Measurements from ENCODE around the gene GPR137.

Gene GPR137

DNA sequence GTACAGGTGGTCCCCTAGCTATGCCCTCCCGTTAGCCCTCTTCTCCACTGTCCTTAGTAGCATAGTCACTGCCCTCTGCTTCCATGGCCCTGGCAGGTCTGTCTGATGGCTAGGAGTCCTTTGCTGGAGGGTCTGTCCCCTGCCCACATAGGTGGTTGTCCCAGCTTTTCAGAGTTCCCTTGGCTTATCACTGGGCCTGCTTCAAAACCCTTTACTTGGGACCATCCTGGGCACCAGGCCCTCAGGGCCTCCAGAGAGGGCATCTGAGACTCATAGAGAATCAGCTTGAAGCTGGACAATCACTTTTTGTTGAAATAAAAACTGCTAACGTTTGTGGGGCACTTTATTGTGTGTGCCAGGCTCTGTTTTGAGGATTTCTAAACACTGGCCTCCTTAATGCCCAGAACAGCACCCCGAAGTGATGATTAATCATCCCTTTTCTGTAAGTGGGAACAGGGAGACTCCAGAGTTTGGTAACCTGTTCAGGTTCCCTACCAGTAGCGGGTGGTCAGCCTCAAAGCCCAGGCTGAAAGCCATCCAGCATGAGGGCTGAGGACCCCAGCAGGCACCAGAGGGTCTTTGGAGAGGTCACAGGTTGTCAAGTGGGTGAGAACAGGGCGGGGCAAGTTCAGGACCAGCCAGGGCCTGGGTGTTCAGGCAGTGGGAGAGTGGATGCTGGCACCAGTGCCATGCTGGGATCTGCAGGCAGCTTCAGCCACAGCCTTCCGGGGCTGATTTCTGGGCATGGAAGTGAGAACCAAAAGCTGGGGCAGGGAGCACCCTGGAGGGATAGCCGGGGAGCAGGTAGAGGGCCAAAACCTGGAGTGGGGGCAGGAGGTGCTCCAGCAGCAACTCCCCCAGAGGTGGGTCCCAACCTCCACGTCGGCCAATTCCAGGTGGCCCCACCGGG is 5.0 kb downstream of the GPR137 start:
- peaks cover 6% of the 10 kb centered on the region for H3K36me3 Mint-ChIP-seq (ENCODE audit: low read depth)
- peaks cover 12% of the 10 kb centered on the region for H3K4me1 Mint-ChIP-seq
- peak overlapping the region; percentile 76 to 83 (median 83) for H3K4me3 Mint-ChIP-seq
- TF ChIP-seq, protein P1, sequence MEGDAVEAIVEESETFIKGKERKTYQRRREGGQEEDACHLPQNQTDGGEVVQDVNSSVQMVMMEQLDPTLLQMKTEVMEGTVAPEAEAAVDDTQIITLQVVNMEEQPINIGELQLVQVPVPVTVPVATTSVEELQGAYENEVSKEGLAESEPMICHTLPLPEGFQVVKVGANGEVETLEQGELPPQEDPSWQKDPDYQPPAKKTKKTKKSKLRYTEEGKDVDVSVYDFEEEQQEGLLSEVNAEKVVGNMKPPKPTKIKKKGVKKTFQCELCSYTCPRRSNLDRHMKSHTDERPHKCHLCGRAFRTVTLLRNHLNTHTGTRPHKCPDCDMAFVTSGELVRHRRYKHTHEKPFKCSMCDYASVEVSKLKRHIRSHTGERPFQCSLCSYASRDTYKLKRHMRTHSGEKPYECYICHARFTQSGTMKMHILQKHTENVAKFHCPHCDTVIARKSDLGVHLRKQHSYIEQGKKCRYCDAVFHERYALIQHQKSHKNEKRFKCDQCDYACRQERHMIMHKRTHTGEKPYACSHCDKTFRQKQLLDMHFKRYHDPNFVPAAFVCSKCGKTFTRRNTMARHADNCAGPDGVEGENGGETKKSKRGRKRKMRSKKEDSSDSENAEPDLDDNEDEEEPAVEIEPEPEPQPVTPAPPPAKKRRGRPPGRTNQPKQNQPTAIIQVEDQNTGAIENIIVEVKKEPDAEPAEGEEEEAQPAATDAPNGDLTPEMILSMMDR (IDR thresholded peaks at IDR 0.05; ENCODE audit: unreplicated experiment in 3 of 3) = no peak
- no peaks in the 10 kb centered on the region for H3K9me3 Mint-ChIP-seq
- H3K27me3 Mint-ChIP-seq (ENCODE audit: low read depth) = peaks cover 67% of the 10 kb centered on the region
- H3K27ac Mint-ChIP-seq = no peak overlapping the region

DNA sequence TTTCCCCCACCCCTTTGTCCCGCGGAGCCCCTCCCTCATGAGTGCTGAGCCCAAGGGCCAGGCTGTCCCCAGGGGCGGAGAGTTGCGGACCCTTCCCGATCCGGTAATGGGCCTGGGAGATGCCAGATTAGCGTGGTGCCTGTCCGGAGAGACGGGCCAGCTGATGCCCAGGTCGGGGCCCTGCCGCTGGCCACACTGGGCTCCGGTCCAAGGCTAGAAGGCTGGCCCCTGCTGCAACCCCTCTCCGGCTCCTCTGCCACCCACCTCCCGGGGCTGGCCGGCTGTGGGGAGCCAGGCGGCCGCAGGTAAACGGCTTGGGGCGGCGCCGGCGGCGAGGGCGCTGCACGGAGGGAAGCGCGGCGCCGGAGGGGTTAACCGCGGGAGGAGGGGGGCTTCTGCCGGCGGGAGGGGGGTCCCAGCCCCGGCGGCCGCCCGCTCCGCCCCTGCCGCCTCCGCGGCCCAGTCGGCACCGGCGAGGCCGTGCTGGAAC is 5.7 kb downstream of the GPR137 start, which contains the start of gene KCNK4:
TSS of gene KCNK4 (plus strand) at position 41 of the 490 bp plus-strand sequence. CDS start 1,717 bp downstream, outside the sequence.
- Mint-ChIP-seq H3K27me3 (ENCODE audit: low read depth) (peaks cover 74% of the 10 kb centered on the region), H3K36me3 (ENCODE audit: low read depth) (peaks cover 6% of the 10 kb centered on the region), H3K9me3 (no peaks in the 10 kb centered on the region), H3K4me3 (peak within 1 kb of the TSS; percentile 76 to 83 (median 83)), H3K27ac (no peak within 1 kb of the TSS), H3K4me1 (peaks cover 11% of the 10 kb centered on the region)
- TF ChIP-seq, protein P1 (IDR thresholded peaks at IDR 0.05; ENCODE audit: unreplicated experiment in 3 of 3) = no peak

DNA sequence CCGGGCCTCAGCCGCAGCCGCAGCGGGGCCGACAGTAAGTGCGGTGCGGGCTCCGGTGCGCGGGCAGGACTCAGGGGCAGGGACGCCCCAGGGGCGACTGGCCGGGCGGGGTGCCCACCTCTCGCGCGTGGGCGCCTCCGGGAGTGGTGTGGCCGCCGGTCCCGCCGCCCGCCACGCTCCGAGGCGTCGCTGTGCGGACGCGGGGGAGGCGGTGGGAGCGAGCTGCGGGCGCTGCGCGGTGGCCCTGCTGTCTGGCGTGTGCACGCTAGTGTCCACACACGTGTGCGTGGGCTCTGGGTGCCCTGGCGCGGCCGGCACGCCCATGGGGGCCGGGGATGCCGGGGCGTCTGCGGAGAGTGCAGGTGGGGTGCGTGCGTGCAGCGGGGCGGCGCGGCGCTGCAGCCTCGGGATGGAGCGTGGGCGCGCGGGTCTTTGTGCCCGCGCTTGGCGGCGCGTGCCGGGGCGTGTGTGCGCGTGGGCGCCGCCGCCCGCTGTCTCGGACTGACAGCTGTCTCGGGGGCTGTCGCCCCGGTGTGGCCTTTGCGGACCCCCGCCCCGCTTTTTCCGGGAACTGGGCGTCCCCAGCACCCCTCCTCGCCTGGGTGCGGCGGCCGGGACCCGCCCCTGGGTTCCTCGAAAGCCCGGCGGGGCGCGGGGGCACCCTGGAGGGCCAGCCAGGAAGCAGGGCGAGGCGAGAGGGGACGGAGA is 6.3 kb downstream of the GPR137 start:
- H3K4me1 Mint-ChIP-seq = peaks cover 5% of the 10 kb centered on the region
- TF ChIP-seq, protein P1 (IDR thresholded peaks at IDR 0.05; ENCODE audit: unreplicated experiment in 3 of 3) = no peak
- H3K4me3 Mint-ChIP-seq = no peak overlapping the region
- peaks cover 6% of the 10 kb centered on the region for H3K36me3 Mint-ChIP-seq (ENCODE audit: low read depth)
- H3K27ac Mint-ChIP-seq = no peak overlapping the region
- peaks cover 80% of the 10 kb centered on the region for H3K27me3 Mint-ChIP-seq (ENCODE audit: low read depth)
- no peaks in the 10 kb centered on the region for H3K9me3 Mint-ChIP-seq

DNA sequence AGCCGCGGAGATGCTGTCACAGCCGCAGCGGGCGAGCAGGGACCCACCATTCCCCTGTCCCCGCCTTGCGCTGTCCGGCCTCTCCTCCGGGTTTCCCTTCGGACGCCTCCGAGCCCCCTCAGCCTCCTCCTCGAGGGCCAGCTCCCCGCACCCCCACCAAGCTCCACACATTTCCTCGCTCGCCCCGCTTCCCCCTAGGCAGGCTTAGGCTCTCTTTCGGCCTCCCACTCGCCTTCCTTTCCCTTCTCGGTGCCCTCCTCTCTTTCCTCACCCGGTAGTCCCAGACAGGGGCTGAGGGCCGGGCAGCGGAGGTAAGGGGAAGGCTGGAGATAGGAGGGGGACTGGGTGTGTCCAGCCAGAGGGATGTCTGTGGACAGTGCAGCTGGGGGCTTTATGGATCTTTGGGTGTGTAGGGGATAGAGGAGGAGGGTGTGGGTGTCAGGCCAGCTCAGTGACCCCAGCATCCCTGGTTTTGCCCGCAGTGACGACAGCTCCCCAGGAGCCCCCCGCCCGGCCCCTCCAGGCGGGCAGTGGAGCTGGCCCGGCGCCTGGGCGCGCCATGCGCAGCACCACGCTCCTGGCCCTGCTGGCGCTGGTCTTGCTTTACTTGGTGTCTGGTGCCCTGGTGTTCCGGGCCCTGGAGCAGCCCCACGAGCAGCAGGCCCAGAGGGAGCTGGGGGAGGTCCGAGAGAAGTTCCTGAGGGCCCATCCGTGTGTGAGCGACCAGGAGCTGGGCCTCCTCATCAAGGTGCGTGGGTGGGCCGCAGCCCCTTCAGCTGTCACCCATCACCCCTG is 7.0 kb downstream of the GPR137 start:
- peaks cover 4% of the 10 kb centered on the region for H3K4me1 Mint-ChIP-seq
- no peaks in the 10 kb centered on the region for H3K9me3 Mint-ChIP-seq
- H3K4me3 Mint-ChIP-seq = peak overlapping the region; percentile 51 to 73 (median 66)
- peaks cover 88% of the 10 kb centered on the region for H3K27me3 Mint-ChIP-seq (ENCODE audit: low read depth)
- no peak overlapping the region for H3K27ac Mint-ChIP-seq
- TF ChIP-seq, protein P1 (IDR thresholded peaks at IDR 0.05; ENCODE audit: unreplicated experiment in 3 of 3) = no peak
- H3K36me3 Mint-ChIP-seq (ENCODE audit: low read depth) = peaks cover 6% of the 10 kb centered on the region

DNA sequence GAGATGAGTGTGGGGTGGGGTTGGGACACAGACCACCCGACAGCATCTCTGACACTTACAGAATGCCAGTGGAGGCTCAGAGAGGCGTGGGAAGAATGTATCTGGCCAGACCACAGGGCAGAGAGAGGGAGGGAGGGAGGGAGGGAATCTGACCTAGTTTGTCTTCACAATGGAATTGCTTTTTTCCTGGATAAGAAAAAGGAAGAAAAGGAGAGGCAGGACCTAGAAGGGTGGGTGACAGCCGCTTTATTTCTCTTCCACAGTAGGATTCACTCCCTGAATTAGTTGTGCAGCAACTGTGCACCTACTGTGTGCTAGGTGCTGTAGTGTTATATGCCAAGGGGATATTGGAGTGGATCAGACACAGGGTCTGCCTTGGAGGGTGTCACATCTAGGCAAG is 9.1 kb downstream of the GPR137 start:
- H3K36me3 Mint-ChIP-seq (ENCODE audit: low read depth) = no peaks in the 10 kb centered on the region
- H3K27ac Mint-ChIP-seq = no peak overlapping the region
- no peaks in the 10 kb centered on the region for H3K9me3 Mint-ChIP-seq
- H3K4me1 Mint-ChIP-seq = peaks cover 4% of the 10 kb centered on the region
- no peak overlapping the region for H3K4me3 Mint-ChIP-seq
- peaks cover 91% of the 10 kb centered on the region for H3K27me3 Mint-ChIP-seq (ENCODE audit: low read depth)
- TF ChIP-seq, protein P1 (IDR thresholded peaks at IDR 0.05; ENCODE audit: unreplicated experiment in 3 of 3) = no peak
